GM21825 (cell line): Measurements from ENCODE around the gene TLR9.

Experiments used
- ATAC-seq: cut with Tn5 transposase; IDR thresholded peaks from one replicate; pipeline ENCODE4 v1.9.1; 2021; ENCODE audit warnings: mild to moderate bottlenecking, moderate library complexity; ENCODE audit not compliant: unreplicated experiment

The TLR9 gene

DNA sequence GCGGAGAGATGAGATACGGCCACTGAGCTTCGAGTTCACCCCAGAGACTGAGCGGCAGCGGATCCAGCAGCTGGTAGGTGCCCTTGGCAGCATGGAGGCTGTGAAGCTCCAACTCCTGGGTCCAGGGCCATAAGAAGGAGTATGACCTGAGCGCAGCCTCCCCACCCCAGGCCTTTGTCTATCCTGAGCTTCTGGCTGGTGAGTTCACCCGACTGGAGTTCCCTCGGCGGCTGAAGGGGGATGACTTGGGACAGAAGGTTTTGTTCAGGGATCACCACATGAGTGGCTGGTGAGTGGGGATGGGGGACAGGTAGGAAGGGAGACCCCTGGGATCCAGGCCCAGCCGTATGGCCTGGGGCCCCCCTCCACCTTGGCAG, 22.7 kb upstream of the TLR9 start:
- ATAC-seq: no peak

DNA sequence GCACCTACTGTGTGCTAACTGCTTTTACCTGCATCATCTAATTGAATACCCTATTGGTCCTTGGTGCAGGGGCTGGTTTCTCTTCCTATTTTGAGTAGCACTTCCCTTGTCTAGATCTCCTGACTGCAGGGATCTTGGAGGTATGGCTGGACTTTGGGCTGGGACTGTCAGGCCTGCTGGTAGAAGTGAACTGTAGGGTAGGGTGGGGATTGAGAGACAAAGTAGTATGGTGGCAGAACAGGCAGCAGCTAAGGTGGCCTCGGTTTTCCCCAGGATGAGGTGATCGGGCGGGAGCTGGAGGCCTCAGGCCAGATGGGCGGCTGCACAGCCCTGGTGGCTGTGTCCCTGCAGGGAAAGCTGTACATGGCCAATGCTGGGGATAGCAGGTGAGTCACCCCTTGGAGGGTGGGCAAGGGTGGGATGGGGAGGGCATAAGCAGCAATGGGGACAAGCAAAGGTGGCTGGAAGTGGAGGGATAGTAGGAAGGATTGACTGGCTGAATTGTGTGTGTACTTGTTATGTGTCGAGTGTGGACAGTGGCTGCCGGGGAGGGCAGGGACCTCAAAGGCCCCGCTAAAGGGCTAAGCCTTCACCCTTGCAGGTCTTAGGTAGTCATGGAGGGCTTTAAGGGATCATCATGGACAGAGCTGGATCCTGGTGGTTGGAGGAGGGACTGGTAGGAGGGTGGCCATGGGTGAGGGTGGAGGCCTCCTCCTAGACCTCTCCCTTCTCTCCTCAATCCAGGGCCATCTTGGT, 22.1 kb upstream of the TLR9 start:
- no peak for ATAC-seq

DNA sequence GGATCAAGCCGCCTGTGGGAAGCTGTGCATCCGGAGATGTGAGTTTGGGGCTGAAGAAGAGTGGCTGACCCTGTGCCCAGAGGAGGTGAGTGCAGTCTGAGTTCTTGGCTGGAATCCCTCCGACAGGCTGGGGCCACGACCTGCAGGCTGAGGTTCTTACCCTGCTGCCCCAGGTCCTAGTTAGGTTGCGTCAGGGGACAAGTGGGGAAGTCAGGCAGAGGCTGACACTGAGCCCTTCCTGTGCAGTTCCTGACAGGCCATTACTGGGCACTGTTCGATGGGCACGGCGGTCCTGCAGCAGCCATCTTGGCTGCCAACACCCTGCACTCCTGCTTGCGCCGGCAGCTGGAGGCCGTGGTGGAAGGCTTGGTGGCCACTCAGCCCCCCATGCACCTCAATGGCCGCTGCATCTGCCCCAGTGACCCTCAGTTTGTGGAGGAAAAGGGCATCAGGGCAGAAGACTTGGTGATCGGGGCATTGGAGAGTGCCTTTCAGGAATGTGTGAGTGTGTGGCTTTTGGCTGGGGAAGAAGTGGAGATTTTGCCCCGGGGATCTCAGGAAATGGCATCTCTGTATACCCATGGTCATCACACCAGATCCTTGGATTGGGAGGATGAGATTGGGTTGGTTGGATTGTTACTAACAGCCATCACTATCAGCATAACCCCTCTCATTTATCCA, 21.4 kb upstream of the TLR9 start:
- ATAC-seq: no peak

DNA sequence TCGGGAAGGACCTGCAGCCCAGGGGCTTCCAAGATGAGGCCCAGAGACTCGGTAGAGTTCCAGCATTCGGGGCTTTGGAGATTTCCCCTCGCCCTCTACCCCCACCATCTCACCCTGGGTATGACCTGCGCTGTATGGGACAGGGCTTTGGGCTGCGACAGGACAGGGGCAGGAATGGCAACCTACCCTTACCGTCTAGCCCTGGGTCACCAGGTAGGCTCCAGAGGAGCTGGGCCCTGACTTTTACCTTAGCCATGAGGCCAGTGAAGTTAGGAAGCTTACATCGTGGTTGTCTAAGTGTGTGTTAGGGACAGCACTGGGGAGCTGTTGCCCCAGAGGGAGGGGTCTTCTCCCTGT, 20.8 kb upstream of the TLR9 start:
- ATAC-seq: no peak

DNA sequence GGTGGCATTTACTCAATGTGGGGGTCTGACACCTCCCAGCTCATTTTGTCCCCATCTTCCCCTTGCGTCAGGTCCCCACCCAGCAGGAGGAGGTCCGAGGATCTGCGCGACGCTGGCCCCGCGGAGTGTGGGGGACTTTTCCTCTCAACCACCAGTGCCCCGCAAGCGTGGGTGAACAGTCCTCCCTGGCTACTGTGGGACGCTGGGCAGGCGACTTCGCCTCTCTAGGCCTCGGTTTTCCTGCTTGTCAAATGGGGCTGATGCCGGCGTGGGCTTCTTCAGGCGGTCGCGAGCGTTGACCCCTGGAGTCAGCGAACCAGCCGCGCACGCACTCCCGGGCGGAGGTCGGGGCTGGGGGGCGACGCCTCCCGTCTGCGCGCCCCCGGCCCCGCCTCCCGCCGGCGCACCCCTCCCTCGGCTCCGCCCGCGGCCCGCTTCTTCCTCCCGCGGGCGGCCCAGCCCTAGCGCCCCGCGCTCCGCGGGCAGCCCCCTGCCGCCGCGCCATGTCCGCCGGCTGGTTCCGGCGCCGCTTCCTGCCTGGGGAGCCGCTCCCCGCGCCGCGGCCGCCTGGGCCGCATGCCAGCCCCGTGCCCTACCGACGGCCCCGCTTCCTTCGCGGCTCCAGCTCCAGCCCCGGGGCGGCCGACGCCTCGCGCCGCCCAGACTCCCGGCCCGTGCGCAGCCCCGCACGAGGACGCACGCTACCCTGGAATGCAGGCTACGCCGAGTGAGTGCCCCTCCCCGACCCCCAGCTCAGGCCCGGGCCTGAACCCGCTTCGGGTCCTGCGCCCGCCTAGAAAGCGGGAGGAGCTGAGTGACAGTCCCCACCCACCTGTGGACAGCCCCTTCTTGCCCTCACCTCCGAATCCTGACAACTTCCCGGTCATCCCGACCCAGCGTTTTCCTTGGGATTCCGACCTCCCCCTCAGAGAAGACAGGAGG, 20.1 kb upstream of the TLR9 start, which contains the start of gene PPM1M:
TSS of gene PPM1M (plus strand) at position 438 of the 942 bp plus-strand sequence. CDS start at position 504, 66 bp downstream.
- no peak for ATAC-seq

DNA sequence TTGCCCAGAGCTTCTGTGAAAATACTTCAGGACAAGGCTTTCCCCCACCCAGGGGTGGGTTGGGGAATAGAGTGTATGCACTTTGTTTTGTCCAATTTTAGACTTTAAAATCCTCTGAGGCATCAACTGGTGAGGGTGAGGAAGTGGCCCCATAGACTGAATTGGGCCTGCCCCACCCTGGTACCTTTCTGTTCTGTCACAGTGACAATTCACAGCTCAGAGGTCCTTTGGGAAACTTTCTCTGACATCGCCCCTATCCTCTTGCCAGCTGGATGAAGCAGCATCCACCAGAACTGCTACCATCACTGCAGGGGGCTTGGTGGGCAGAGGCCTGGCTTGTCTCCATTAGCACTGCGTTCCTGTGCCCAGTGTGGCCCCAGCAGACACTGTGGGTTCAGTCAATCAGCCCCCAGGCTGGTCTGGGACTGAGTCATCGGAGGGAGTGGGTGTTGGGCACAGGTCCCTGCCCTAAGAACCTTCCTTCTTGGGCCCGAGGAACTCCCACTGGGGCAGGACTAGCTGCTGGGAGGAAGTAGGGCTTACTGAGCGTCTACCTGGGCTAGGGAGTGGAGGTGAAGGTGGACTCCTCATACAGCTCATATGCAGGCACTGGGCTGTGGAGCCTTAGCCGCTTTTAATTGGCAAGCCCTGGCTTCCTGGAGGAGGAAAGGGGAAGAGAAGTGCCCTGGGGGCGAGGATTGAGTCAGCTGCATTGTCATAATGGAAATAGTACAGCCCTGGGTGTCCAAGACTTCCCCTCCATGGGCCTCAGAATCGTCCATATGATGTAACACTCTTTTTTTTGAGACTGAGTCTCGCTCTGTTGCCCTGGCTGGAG, 18.6 kb upstream of the TLR9 start:
- no peak for ATAC-seq

DNA sequence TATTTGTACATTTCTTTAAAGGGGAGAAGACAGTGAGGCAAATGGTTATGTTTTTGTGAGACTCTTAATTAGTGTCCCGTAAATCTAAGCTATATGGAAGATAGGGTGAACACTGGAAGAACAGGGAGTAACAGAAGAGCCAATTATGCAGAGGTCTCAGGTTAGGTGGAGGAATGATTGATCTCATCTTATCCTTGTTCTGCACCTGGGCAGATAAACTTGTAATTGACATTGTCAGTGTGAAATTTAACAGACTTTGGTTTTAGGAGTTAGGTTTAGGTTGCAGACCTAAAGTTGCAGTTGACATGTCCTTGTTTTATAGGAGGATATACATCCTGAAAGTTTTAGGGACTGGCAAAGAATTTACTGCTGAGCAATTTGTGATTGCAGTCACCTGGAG, 16.6 kb upstream of the TLR9 start:
- no peak for ATAC-seq

DNA sequence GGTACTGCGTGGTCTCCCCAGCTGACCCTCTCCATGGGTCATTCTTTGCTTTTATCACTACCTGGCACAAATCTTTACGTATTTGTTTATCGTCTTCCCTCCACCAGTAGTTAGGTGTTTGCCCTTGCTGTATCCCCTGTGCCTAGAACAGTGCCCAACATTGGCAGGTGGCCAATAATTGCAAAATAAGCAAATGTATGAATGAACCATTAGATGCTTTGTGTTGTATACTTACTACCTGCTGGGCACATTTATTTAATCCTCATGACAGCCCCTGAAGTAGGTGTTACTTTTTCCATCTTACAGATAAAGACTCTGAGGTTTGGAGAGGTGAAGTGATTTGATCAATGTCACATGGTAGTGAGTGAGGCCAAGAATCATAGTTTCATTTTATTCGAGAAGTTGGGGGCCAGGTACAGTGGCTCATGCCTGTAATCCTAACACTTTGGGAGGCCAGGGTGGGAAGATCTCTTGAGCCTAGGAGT, 15.5 kb upstream of the TLR9 start:
- ATAC-seq: no peak

DNA sequence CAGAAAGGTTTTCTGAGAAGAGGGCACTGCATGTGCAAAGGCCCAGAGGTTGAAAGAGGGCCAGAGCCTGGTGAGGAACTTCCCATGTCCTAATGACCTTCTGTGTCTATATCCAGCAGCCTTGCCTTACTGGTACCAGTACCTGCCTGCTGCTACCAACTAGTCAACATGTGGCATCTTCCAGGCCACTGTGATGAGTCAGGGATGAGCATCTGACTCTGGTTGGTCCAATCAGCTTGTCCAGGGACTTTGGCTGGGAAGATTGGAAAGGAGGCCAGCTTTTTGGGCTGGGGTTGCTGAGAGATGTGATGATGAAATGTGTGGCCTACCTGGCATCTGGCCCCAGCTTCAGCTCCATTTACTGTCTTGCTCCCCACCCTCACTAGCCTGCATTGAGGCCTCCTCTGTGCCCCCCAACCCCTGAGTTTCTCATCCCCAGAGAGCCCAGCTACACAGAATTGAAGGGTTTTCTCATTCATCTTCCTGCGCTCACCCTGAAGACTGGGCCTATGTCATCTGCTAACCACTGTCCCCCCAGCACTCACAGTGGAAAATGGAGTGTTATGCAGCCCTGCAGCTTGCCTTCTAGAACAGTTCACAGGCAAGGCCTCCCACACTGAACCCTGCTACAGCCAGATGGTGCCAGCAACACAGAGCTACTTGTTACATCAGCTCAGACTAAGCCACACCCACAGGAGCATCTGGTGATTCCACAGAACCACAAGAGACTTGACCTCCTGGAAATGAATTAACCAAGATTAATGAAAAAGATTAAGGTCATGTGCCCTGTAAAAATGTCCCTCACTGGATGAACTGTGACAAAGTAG, 14.8 kb upstream of the TLR9 start:
- no peak for ATAC-seq

DNA sequence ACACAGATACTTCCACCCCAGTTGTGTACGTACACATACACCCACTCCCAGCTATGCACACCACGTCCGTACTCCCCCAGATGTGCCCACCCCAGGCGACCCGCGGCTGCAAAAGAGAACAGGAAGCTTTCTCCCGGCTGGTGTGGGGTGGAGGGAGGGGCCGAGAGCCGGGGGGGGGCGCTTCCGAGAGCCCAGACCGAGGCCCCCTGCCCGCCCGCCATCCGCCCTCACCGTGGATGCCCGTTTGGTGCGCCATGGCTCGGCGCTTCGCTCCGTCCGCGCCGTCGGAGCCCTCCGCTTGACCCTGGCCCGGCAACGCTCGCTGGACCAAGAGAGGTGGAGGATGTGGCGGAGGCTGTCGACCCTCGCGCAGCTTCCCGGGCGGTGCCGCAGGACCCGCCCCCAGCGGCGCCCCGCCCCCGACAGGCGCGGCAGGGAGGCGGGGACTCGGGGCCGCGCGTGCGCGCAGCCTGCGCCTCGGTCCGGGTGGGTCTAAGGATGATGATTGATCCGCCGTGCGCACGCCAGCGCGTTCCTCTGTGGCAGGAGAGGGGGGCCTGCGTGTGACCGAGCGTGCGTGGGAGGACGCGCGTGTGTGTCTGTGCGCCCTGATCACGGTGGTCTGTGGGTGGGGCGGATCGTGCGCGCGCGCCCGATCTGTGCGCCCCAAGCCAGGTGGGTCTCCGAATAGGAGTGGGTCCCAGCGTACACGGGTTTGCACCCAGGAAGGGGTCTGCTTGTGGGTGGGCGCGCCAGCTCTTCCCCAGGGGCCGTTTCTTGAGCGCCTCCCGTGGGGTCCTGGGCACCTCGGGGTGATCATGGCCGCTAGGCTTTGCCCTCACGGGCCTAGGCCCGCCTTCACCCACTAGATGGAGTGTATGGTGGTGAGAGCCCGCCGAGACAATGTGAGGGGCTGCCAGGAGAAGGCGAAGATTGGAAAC, 13.6 kb upstream of the TLR9 start, which contains the start of gene TWF2:
TSS of gene TWF2 (minus strand) at position 398 of the 941 bp plus-strand sequence. CDS start at position 256, 142 bp downstream.
- ATAC-seq: peak; percentile 69

DNA sequence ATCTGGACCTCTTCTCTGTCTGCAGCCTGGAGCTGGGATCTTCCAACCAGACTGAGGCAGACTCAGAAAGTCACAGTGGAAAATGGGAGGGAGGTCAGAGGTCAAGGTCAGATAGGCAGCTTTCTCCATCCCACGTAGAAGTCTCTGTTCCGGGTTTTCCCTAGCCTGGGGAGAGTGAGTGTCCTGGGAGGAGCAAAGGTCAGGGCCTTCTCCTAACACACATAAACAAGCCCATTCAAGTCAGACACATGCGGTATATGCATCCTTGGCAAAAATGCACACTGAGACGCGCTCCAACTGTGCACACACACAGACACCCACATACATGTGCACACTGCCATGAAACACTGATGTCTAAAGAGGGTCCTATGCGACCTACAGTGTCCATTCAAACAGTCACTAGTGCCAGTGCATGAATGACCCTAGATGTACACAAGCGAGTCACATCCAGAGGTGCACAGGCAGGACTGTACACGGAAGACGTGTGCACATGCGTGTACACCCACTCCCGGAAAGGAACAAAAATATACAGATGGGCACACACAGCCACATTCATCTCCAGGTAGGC, 12.8 kb upstream of the TLR9 start:
- peak; percentile 7 for ATAC-seq

DNA sequence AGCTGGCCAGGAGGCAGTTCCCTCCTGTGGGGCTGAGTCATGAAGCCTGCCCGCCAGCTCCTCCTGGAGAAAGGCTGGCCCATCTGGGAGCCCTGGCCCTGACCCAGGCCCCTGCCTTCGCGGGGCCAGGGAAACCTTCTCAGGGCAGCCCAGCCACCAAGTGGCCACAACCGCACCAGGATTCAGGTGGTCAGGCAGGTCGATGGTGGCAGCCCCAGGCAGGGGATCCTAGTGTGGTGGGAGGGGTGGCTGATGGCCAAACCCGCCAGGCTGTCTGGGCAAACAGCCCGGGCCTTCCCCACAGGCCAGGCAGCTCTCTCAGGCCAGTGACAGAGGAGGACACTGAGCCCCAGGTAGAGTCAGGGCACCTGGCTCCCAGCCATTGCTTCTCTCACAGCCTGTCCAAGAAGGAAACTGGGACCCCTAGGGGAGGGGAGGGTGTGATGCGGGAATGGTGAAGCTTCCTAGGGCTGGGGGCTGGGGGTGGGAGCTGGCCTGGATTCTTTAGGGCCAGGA, 12.3 kb upstream of the TLR9 start:
- ATAC-seq: no peak

DNA sequence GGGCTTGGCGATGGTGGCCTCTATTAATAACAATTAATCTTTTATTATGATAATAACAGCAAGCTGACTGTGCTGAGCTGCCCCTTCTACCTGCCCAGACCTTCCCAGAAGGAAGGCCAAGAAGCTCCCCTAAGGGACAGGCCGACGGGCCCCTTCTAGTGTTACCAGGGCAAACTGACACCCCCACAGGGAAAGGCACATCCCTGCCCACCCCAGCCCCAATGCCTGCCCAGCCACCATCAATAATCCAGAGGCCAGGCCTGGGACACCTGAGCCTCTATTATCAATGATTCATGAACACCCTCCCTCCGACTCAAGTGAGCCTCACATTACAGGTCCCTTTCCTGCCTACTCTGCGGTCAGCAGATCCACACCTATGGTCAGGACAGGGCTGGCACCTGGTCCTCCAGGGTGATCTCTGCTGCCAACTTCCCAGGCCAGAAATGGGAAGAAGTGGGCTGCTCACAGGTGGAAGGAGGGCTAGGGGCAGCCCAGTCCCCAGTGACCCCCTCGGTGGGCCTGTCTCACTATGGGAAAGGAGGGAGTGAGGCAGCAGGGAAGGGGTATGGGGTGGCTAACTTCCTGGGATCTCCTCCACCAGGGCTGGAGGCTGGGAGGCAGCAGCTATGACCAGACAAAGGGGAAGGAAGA, 11.7 kb upstream of the TLR9 start:
- ATAC-seq: no peak

DNA sequence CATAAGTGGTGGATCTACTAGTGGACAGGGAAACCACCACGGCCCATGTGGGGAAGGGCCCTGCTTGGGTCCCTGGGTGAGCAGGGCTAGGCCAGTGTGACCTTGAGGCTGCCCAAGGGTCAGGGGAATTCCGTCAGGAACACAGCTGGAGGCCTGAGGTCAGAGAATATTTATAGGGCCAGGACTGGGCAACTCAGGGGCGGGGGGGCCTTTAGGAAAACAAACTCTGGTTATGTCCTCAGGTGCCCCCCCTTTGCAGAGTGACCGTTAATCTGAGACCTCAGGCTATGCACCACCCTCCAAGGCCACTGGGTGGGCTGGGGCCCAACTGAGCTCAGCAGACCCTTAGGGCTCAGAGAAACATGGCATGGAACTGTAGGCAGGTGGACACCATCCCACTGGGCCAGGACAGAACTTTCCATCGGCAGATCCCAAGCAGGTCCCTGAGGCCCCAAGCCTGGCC, 11.0 kb upstream of the TLR9 start:
- ATAC-seq: no peak

DNA sequence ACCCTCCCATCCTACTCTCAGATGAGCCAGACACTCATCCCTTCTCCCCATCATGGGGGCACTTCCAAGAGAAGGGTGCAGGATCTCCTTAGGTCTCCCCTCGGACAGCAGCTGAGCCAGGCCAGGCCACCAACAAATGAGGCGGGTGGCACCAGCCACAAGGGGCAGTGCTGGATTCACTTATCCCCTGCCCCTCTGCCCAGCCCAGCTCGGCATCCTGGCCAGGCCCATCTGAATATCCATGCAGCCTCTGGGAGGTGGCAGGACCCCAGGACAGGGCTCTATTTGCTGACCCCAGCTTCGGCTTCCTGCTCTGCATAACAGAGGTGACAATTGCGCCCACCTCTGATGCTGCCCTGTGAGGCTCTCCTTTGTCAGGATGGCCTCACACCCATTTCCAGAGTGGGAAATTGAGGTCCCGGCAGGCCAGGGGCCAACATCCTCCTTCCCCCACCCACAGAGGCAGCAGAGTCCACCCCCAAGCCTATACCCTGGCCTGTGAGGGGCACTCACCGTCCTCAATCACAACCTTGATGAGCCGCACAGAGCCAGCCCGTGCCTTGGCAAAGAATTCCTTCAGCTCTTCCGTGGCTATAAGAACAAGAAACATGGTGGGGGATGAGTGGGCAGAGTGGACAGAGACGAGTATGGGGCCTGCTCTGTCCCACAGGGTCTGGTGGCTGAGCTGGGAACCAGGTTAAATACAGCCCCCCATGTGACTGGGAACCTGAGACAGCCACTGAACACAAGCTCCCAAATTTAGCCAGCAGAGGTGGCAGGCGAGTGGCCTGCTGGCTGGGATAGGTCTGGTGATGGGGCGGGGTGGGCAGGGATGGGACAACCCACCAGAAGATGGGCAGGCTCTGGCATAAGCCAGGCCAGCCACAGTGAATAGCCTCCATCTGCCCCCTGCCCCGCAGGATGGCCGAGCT, 9.3 kb upstream of the TLR9 start:
- ATAC-seq: no peak

DNA sequence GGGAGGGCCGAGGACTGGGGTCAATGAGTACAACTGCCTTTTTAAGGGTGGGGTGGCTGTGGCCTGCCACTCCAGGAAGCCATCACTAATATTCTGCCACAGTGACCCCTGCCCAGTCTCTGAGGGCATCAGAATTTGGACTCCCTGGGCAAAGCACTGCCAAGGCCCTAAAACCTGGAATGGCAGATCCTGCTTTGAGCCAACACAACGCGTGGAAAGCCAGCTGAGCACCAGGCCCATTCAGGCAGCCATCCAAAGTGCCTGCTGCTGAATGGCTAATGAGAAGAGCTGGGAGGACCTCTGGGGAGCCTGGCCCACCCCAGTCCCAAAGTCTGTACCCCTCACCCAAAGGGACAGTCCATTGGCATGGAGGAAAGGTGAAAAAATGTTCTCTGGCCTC, 8.5 kb upstream of the TLR9 start:
- ATAC-seq: no peak
